Muscle layer of colon (tissue), 2 donors: ENCODE data around the gene ACKR2.
"Not testable (repeated sequence)": the region's sequence is repeated elsewhere in the genome, so short reads cannot be mapped to it uniquely, and the experiment has no call there.

ENCODE experiments used
- H3K27ac ChIP-seq: one replicate; pipeline ENCODE4 v1.7.0; 2013; ENCODE audit warnings: low read depth, mild to moderate bottlenecking, low read length, moderate library complexity
- H3K27me3 ChIP-seq, 2 donors: one replicate each; pipeline ENCODE4 v1.7.0; 2013; ENCODE audit warnings: low read length in 2 of 2, mild to moderate bottlenecking in 2 of 2; ENCODE audit not compliant: insufficient read depth in 2 of 2, control insufficient read depth in 1 of 2
- H3K36me3 ChIP-seq: one replicate; pipeline ENCODE4 v1.7.0; 2013; ENCODE audit warnings: mild to moderate bottlenecking, low read length; ENCODE audit not compliant: insufficient read depth
- H3K4me1 ChIP-seq: one replicate; pipeline ENCODE4 v1.7.0; 2013; ENCODE audit warnings: mild to moderate bottlenecking, low read length; ENCODE audit not compliant: insufficient read depth
- H3K4me3 ChIP-seq, 2 donors: one replicate each; pipeline ENCODE4 v1.7.0; 2013; ENCODE audit warnings: low read length in 2 of 2, low read depth in 1 of 2, mild to moderate bottlenecking in 1 of 2, moderate library complexity in 1 of 2
- H3K9ac ChIP-seq: one replicate; pipeline ENCODE4 v1.7.0; 2013; ENCODE audit warnings: low read length
- H3K9me3 ChIP-seq: one replicate; pipeline ENCODE4 v1.7.0; 2013; ENCODE audit warnings: mild to moderate bottlenecking, low read length
- donor health status: abdominal sarcoma.
- donor health status: Adenocarcinoma of cecum.

The ACKR2 gene

GRCh38 chr3:42883251-42883930, 74.1 kb downstream of the ACKR2 start:
- H3K27me3 ChIP-seq, H3K4me3 ChIP-seq, H3K9me3 ChIP-seq, H3K9ac ChIP-seq, H3K36me3 ChIP-seq, H3K27ac ChIP-seq, H3K4me1 ChIP-seq: not testable (repeated sequence)

GRCh38 chr3:42884324-42884723, 75.1 kb downstream of the ACKR2 start:
- no peak overlapping the region for H3K9ac ChIP-seq
- H3K9me3 ChIP-seq, result no peaks in the 10 kb centered on the region
- peaks cover 9% of the 10 kb centered on the region for H3K4me1 ChIP-seq
- H3K27ac ChIP-seq, result no peak overlapping the region
- no peak overlapping the region for H3K4me3 ChIP-seq
- H3K36me3 ChIP-seq, result no peaks in the 10 kb centered on the region
- H3K27me3 ChIP-seq, result no peaks in the 10 kb centered on the region

- Histone ChIP-seq H3K9me3 (no peaks in the 10 kb centered on the region), H3K27ac (no peak overlapping the region), H3K9ac (no peak overlapping the region), H3K36me3 (no peaks in the 10 kb centered on the region), H3K4me3 (no peak overlapping the region), H3K27me3 (no peaks in the 10 kb centered on the region), H3K4me1 (peaks cover 2% of the 10 kb centered on the region)
Measured at GRCh38 chr3:42886294-42886822, 77.1 kb downstream of the ACKR2 start.

- H3K4me1 ChIP-seq, result no peaks in the 10 kb centered on the region
- no peak overlapping the region for H3K9ac ChIP-seq
- no peak overlapping the region for H3K27ac ChIP-seq
- no peaks in the 10 kb centered on the region for H3K27me3 ChIP-seq
- H3K9me3 ChIP-seq, result no peaks in the 10 kb centered on the region
- no peaks in the 10 kb centered on the region for H3K36me3 ChIP-seq
- no peak overlapping the region for H3K4me3 ChIP-seq
Measured at GRCh38 chr3:42887084-42887483, 77.8 kb downstream of the ACKR2 start.

GRCh38 chr3:42891042-42891441, 81.8 kb downstream of the ACKR2 start:
- Histone ChIP-seq H3K27ac (no peak overlapping the region), H3K27me3 (no peaks in the 10 kb centered on the region), H3K36me3 (no peaks in the 10 kb centered on the region), H3K4me3 (no peak overlapping the region), H3K9me3 (no peaks in the 10 kb centered on the region), H3K4me1 (no peaks in the 10 kb centered on the region), H3K9ac (no peak overlapping the region)

GRCh38 chr3:42892169-42892568, 82.9 kb downstream of the ACKR2 start:
- Histone ChIP-seq H3K36me3 (no peaks in the 10 kb centered on the region), H3K9ac (no peak overlapping the region), H3K4me3 (no peak overlapping the region), H3K27me3 (no peaks in the 10 kb centered on the region), H3K27ac (no peak overlapping the region), H3K9me3 (no peaks in the 10 kb centered on the region), H3K4me1 (no peaks in the 10 kb centered on the region)

- Histone ChIP-seq H3K4me3 (no peak overlapping the region), H3K9me3 (no peaks in the 10 kb centered on the region), H3K27me3 (no peaks in the 10 kb centered on the region), H3K27ac (no peak overlapping the region), H3K9ac (no peak overlapping the region), H3K4me1 (no peaks in the 10 kb centered on the region), H3K36me3 (no peaks in the 10 kb centered on the region)
Measured at GRCh38 chr3:42892807-42893206, 83.6 kb downstream of the ACKR2 start.

- Histone ChIP-seq H3K27me3 (no peaks in the 10 kb centered on the region), H3K36me3 (no peaks in the 10 kb centered on the region), H3K4me3 (no peak overlapping the region), H3K9me3 (no peaks in the 10 kb centered on the region), H3K4me1 (no peaks in the 10 kb centered on the region), H3K9ac (no peak overlapping the region), H3K27ac (no peak overlapping the region)
Measured at GRCh38 chr3:42894698-42895579, 85.7 kb downstream of the ACKR2 start.

- Histone ChIP-seq H3K9me3 (no peaks in the 10 kb centered on the region), H3K36me3 (no peaks in the 10 kb centered on the region), H3K27ac (no peak overlapping the region), H3K27me3 (no peaks in the 10 kb centered on the region), H3K4me1 (no peaks in the 10 kb centered on the region), H3K9ac (no peak overlapping the region), H3K4me3 (no peak overlapping the region)
Measured at GRCh38 chr3:42895580-42895868, 86.3 kb downstream of the ACKR2 start.

GRCh38 chr3:42898896-42899675, 89.8 kb downstream of the ACKR2 start:
- Histone ChIP-seq H3K9ac (no peak overlapping the region), H3K4me1 (no peaks in the 10 kb centered on the region), H3K27ac (no peak overlapping the region), H3K36me3 (no peaks in the 10 kb centered on the region), H3K27me3 (no peaks in the 10 kb centered on the region), H3K9me3 (no peaks in the 10 kb centered on the region), H3K4me3 (no peak overlapping the region)

- no peak overlapping the region for H3K27ac ChIP-seq
- no peak overlapping the region for H3K4me3 ChIP-seq
- H3K9ac ChIP-seq, result no peak overlapping the region
- H3K9me3 ChIP-seq, result no peaks in the 10 kb centered on the region
- no peaks in the 10 kb centered on the region for H3K36me3 ChIP-seq
- no peaks in the 10 kb centered on the region for H3K27me3 ChIP-seq
- peaks cover 1% of the 10 kb centered on the region for H3K4me1 ChIP-seq
Measured at GRCh38 chr3:42900226-42901072, 91.2 kb downstream of the ACKR2 start.
